WERI-Rb-1 (cell line): ENCODE measurements around the gene UROD.

Source experiments
- DNase-seq: peaks from one replicate; pipeline ENCODE4 v3.0.0-alpha.2; 2020
- H3K27ac ChIP-seq: fragments of 250-450 bp; sonication (Bioruptor Pico); 2 replicates; pipeline ENCODE4 v1.5.1; 2020; ENCODE audit warnings: mild to moderate bottlenecking, moderate library complexity
- H3K27me3 ChIP-seq: fragments of 250-450 bp; sonication (Bioruptor Pico); 2 replicates; pipeline ENCODE4 v1.5.1; 2021; ENCODE audit warnings: mild to moderate bottlenecking, low read depth, moderate library complexity; ENCODE audit not compliant: insufficient read depth, severe bottlenecking
- H3K36me3 ChIP-seq: fragments of 250-450 bp; sonication (Bioruptor Pico); 2 replicates; pipeline ENCODE4 v1.5.1; 2020; ENCODE audit warnings: mild to moderate bottlenecking, moderate library complexity
- H3K4me3 ChIP-seq: 2 replicates; pipeline ENCODE4 v1.5.1; 2011; ENCODE audit warnings: low read depth, mild to moderate bottlenecking, control low read depth, low read length
- H3K9me3 ChIP-seq: fragments of 250-450 bp; sonication (Bioruptor Pico); 2 replicates; pipeline ENCODE4 v1.5.1; 2021; ENCODE audit warnings: mild to moderate bottlenecking, moderate library complexity; ENCODE audit not compliant: severe bottlenecking
- TF ChIP-seq, protein P1 (sequence below): IDR thresholded peaks from 2 replicates; pipeline ENCODE4 v1.5.1; 2011; ENCODE audit warnings: low read depth, mild to moderate bottlenecking, control low read depth, inconsistent platforms, low read length

UROD gene

GRCh38 chr1:45005761-45006160, 6.3 kb upstream of the UROD start:
- Histone ChIP-seq H3K27me3 (no peaks in the 10 kb centered on the region), H3K4me3 (no peak overlapping the region), H3K27ac (no peak overlapping the region), H3K36me3 (peaks cover 64% of the 10 kb centered on the region), H3K9me3 (no peaks in the 10 kb centered on the region)
- TF ChIP-seq, protein P1, sequence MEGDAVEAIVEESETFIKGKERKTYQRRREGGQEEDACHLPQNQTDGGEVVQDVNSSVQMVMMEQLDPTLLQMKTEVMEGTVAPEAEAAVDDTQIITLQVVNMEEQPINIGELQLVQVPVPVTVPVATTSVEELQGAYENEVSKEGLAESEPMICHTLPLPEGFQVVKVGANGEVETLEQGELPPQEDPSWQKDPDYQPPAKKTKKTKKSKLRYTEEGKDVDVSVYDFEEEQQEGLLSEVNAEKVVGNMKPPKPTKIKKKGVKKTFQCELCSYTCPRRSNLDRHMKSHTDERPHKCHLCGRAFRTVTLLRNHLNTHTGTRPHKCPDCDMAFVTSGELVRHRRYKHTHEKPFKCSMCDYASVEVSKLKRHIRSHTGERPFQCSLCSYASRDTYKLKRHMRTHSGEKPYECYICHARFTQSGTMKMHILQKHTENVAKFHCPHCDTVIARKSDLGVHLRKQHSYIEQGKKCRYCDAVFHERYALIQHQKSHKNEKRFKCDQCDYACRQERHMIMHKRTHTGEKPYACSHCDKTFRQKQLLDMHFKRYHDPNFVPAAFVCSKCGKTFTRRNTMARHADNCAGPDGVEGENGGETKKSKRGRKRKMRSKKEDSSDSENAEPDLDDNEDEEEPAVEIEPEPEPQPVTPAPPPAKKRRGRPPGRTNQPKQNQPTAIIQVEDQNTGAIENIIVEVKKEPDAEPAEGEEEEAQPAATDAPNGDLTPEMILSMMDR, result no peak
- no peak for DNase-seq

DNA sequence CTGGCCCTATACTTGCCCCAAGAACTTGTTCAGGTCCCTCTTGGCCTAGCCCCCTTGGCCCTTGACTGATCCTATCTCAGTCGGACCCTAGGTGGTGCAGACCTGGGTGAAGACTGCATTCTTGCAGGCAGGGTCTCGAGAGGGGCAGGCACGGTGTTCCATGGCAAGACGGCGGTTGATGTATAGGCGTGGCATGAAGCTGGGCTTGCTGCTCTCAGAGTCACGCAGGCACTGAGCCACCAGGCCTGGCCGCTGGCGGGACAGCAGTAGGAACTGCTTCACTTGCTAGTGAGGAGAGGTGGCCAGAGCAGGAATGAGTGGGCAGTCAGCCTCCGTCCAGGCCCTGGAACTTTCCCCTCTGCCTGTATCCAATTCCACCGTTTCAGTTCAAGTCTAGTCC, 4.7 kb upstream of the UROD start:
- DNase-seq, result no peak
- Histone ChIP-seq H3K36me3 (peaks cover 61% of the 10 kb centered on the region), H3K27ac (no peak overlapping the region), H3K9me3 (no peaks in the 10 kb centered on the region), H3K4me3 (no peak overlapping the region), H3K27me3 (no peaks in the 10 kb centered on the region)
- TF ChIP-seq, protein P1, result no peak

DNA sequence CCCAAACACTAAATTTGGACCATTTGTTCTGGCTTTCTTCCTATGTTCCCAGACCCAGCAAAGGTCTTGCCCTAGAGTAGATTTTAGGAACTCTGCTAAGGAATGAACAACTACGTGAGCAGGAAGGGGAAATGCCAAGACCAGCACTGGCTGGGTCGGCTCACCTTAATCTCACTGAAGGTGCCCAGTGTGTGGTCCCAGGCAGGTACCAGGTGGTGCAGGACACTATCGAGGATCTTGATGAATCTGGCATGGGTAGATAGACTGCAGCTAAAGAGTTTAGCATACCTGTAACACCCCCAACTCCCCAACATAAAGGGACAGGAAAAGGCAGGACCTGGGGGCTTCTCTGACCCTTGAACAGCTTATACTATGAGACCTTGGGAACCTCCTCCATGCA, 4.0 kb upstream of the UROD start:
- TF ChIP-seq, protein P1, result no peak
- Histone ChIP-seq H3K4me3 (no peak overlapping the region), H3K36me3 (peaks cover 53% of the 10 kb centered on the region), H3K27me3 (no peaks in the 10 kb centered on the region), H3K9me3 (no peaks in the 10 kb centered on the region), H3K27ac (no peak overlapping the region)
- no peak for DNase-seq

- Histone ChIP-seq H3K36me3 (peaks cover 51% of the 10 kb centered on the region), H3K27me3 (no peaks in the 10 kb centered on the region), H3K9me3 (no peaks in the 10 kb centered on the region), H3K4me3 (no peak overlapping the region), H3K27ac (no peak overlapping the region)
- DNase-seq, result no peak
- TF ChIP-seq, protein P1, result no peak
Observed at GRCh38 chr1:45008516-45008915, 3.5 kb upstream of the UROD start.

- H3K9me3 ChIP-seq, result no peaks in the 10 kb centered on the region
- H3K36me3 ChIP-seq, result peaks cover 51% of the 10 kb centered on the region
- H3K4me3 ChIP-seq, result no peak overlapping the region
- TF ChIP-seq, protein P1, result no peak
- no peaks in the 10 kb centered on the region for H3K27me3 ChIP-seq
- H3K27ac ChIP-seq, result no peak overlapping the region
- no peak for DNase-seq
Observed at GRCh38 chr1:45009296-45009865, 2.7 kb upstream of the UROD start.
